HepG2 (cell line): ENCODE results near the gene PLEKHM2. TPM values are rescaled to one million over a fixed set of nuclear protein-coding genes. Genes with fewer than 3 reads are reported as not detected.
A peak's percentile ranks its signal among the peaks of the same experiment; 100 is the strongest.

Source experiments
- ATAC-seq: fragments of 200-7000 bp; cut with Tn5 transposase; 3 replicates; pipeline ENCODE4 v1.9.1; 2020; ENCODE audit warnings: mild to moderate bottlenecking, moderate library complexity
- BruUV-seq: library from RNA; stranded (reverse); fragments of 400-500 nt; replicated peaks from 2 replicates; lab custom pipeline; 2021; lab: Mats Ljungman, UMichigan
- CTCF ChIA-PET: fragments of 300-600 bp; formaldehyde crosslinking; extraction: SDS; loops from one replicate; lab custom pipeline; 2021; ENCODE audit warnings: low total read pairs, inconsistent platforms, low intra/inter-chr PET ratio; lab: Yijun Ruan, JAX
- POLR2A ChIA-PET: fragments of 350-600 bp; sonication (Branson Sonifier 250); formaldehyde crosslinking; loops from one replicate; lab custom pipeline; 2020; ENCODE audit warnings: antibody characterized with exemption, inconsistent platforms; lab: Yijun Ruan, JAX
- DNase-seq: peaks from one replicate; pipeline ENCODE4 v3.0.0-alpha.2; 2015; ENCODE audit warnings: low spot score
- FAIRE-seq: peaks from 3 replicates; lab custom pipeline; 2011; peaks lifted over from hg19 to GRCh38; lab: Jason Lieb, UNC
- H2AFZ ChIP-seq: one replicate; pipeline ENCODE4 v1.6.1; 2011; ENCODE audit warnings: low read length, inconsistent platforms
- H3K27ac ChIP-seq: fragments of 300-600 bp; 3 replicates; pipeline ENCODE4 v1.8.0; 2011; ENCODE audit warnings: mixed run types, mild to moderate bottlenecking, mixed read lengths, low read length, inconsistent platforms; ENCODE audit not compliant: insufficient read depth; ENCODE audit errors: extremely low read length
- H3K27me3 ChIP-seq, 2 experiments: fragments of 200-600 bp in 1 of 2; 2 replicates in 1 of 2; 3 replicates in 1 of 2; pipeline versions ENCODE4 v1.6.0 to v1.8.0; 2011; ENCODE audit warnings: low read length in 2 of 2, mild to moderate bottlenecking in 2 of 2, moderate library complexity in 2 of 2, inconsistent platforms in 1 of 2; ENCODE audit not compliant: insufficient read depth in 2 of 2, control insufficient read depth in 1 of 2
- H3K36me3 ChIP-seq, 2 experiments: fragments of 200-600 bp in 1 of 2; replicated peaks in 1 of 2; 2 replicates in 1 of 2; 3 replicates in 1 of 2; pipeline versions ENCODE4 v1.5.1 to v1.8.0; 2011; ENCODE audit warnings: low read length in 2 of 2, inconsistent platforms in 1 of 2; ENCODE audit not compliant: insufficient read depth in 2 of 2, control insufficient read depth in 1 of 2
- H3K4me1 ChIP-seq: 2 replicates; pipeline ENCODE4 v1.5.1; 2012; ENCODE audit warnings: low read length, inconsistent platforms; ENCODE audit not compliant: insufficient read depth
- H3K4me2 ChIP-seq: 2 replicates; pipeline ENCODE4 v1.6.0; 2011; ENCODE audit warnings: low read depth, low read length, inconsistent platforms
- H3K4me3 ChIP-seq, 3 experiments: fragments of 200-600 bp in 1 of 3; sonication (generic), shearing (Covaris generic) in 1 of 3; replicated peaks in 1 of 3; 2 replicates each; pipeline ENCODE4 v1.5.1; 2011 to 2016; ENCODE audit warnings: low read length in 3 of 3, inconsistent platforms in 2 of 3, low read depth in 2 of 3, mild to moderate bottlenecking in 2 of 3, control low read depth in 1 of 3, mixed read lengths in 1 of 3; ENCODE audit not compliant: insufficient read depth in 1 of 3
- H3K79me2 ChIP-seq: one replicate; pipeline ENCODE4 v1.6.1; 2011; ENCODE audit warnings: low read length, inconsistent platforms; ENCODE audit not compliant: insufficient read depth
- H3K9ac ChIP-seq: 2 replicates; pipeline ENCODE4 v1.6.0; 2011; ENCODE audit warnings: mild to moderate bottlenecking, low read depth, low read length, inconsistent platforms; ENCODE audit not compliant: insufficient read depth
- H3K9me3 ChIP-seq: 2 replicates; pipeline ENCODE4 v1.5.1; 2012; ENCODE audit warnings: mild to moderate bottlenecking, low read length
- H4K20me1 ChIP-seq: 2 replicates; pipeline ENCODE4 v1.6.0; 2011; ENCODE audit warnings: inconsistent platforms, mild to moderate bottlenecking, low read length, moderate library complexity; ENCODE audit not compliant: insufficient read depth
- AGO2 ChIP-seq: fragments of 200-400 bp; formaldehyde crosslinking; optimal IDR thresholded peaks from 2 replicates; pipeline ENCODE3; 2017; ENCODE audit warnings: mild to moderate bottlenecking, low read depth, low read length, moderate library complexity
- ATRX ChIP-seq: sonication (generic); formaldehyde crosslinking; IDR thresholded peaks from 2 replicates; pipeline ENCODE4 v1.4.0; 2020; ENCODE audit warnings: missing genetic modification reagents, borderline replicate concordance
- HNRNPL ChIP-seq: fragments of 200-400 bp; formaldehyde crosslinking; IDR thresholded peaks from 2 replicates; pipeline ENCODE4 v1.6.1; 2017; ENCODE audit warnings: mild to moderate bottlenecking, low read depth, low read length
- HNRNPLL ChIP-seq: fragments of 200-400 bp; formaldehyde crosslinking; IDR thresholded peaks from 2 replicates; pipeline ENCODE4 v1.6.1; 2017; ENCODE audit warnings: mild to moderate bottlenecking, low read depth, low read length; ENCODE audit not compliant: poor library complexity, severe bottlenecking
- NFKB2 ChIP-seq: sonication (generic); formaldehyde crosslinking; IDR thresholded peaks from 2 replicates; pipeline ENCODE4 v1.4.0; 2020; ENCODE audit warnings: missing genetic modification reagents, borderline replicate concordance
- SRSF4 ChIP-seq: fragments of 200-400 bp; formaldehyde crosslinking; IDR thresholded peaks from one replicate; pipeline ENCODE4 v1.6.1; 2018; ENCODE audit warnings: mild to moderate bottlenecking, low read depth, low read length, moderate library complexity; ENCODE audit not compliant: poor library complexity, severe bottlenecking
- TFAP4 ChIP-seq: sonication (generic); IDR thresholded peaks from 2 replicates; pipeline ENCODE4 v1.6.1; 2016; ENCODE audit warnings: low read depth, borderline replicate concordance
- THAP8 ChIP-seq: sonication (generic); formaldehyde crosslinking; IDR thresholded peaks from 2 replicates; pipeline ENCODE4 v1.5.1; 2020; ENCODE audit warnings: missing genetic modification reagents, mild to moderate bottlenecking, borderline replicate concordance
- UBTF ChIP-seq: sonication (generic); formaldehyde crosslinking; IDR thresholded peaks from 2 replicates; pipeline ENCODE4 v1.4.0; 2020; ENCODE audit warnings: mild to moderate bottlenecking, missing genetic modification reagents
- YEATS2 ChIP-seq: sonication (generic); formaldehyde crosslinking; IDR thresholded peaks from 2 replicates; pipeline ENCODE4 v1.4.0; 2020; ENCODE audit warnings: missing genetic modification reagents, borderline replicate concordance
- ZNF326 ChIP-seq: sonication (generic); formaldehyde crosslinking; IDR thresholded peaks from 2 replicates; pipeline ENCODE4 v1.4.0; 2020; ENCODE audit warnings: missing genetic modification reagents, borderline replicate concordance
- ZNF446 ChIP-seq: sonication (generic); formaldehyde crosslinking; IDR thresholded peaks from 2 replicates; pipeline ENCODE4 v1.5.0; 2020; ENCODE audit warnings: mild to moderate bottlenecking, missing genetic modification reagents
- ZNF563 ChIP-seq: sonication (generic); formaldehyde crosslinking; IDR thresholded peaks from 2 replicates; pipeline ENCODE4 v1.8.0; 2022; ENCODE audit warnings: mild to moderate bottlenecking, moderate library complexity, missing genetic modification reagents
- WGBS: methylation state at CpG from one replicate; pipeline ENCODE4 v1.1.6; 2017; ENCODE audit warnings: low lambda C conversion rate; 5-methylcytosine and 5-hydroxymethylcytosine counted together
- in situ Hi-C: cut with HindIII; loops from 2 replicates; pipeline ENCODE4 v1.10.0; 2017; ENCODE audit warnings: low pct_unique_long_range_greater_than_20kb; ENCODE audit not compliant: extremely low pct_ligation_motif_present
- intact Hi-C: fragments of 100-400 bp; cut with micrococcal nuclease; formaldehyde crosslinking; loops from one replicate; pipeline ENCODE4 v1.10.0; 2022; ENCODE audit not compliant: unreplicated experiment
- polyA plus RNA-seq, 8 experiments: library from polyadenylated mRNA; depleted of rRNA in 3 of 8; stranded (reverse) in 7 of 8; unstranded in 1 of 8; fragments of >200 nt; fragmentation: Illumina TruSeq in 4 of 8; extraction: Trizol in 4 of 8; gene quantifications; 2 replicates each; pipeline versions ENCODE4 v1.2.1 to v1.2.3, GENCODE V29; 2011 to 2016; ENCODE audit warnings: low read depth in 4 of 8, missing spikeins in 1 of 8, mixed read lengths in 1 of 8; ENCODE audit not compliant: insufficient read depth in 1 of 8
- total RNA-seq, 5 experiments: library from RNA; depleted of rRNA; stranded (reverse); fragments of >200 nt; fragmentation: Illumina TruSeq; extraction: Trizol; gene quantifications; 2 replicates each; pipeline ENCODE4 v1.2.3, GENCODE V29; 2016; ENCODE audit warnings: low read depth in 1 of 5
- TF ChIP-seq, protein P1 (sequence below): sonication (generic); formaldehyde crosslinking; IDR thresholded peaks from 2 replicates; pipeline ENCODE4 v1.4.0; 2020; ENCODE audit warnings: missing genetic modification reagents
- TF ChIP-seq, protein P2 (sequence below): IDR thresholded peaks from 2 replicates; pipeline ENCODE4 v1.6.1; 2012; ENCODE audit warnings: inconsistent platforms
- TF ChIP-seq, protein P3 (sequence below): sonication (generic); formaldehyde crosslinking; IDR thresholded peaks from 2 replicates; pipeline ENCODE4 v1.5.0; 2020; ENCODE audit warnings: missing genetic modification reagents, mild to moderate bottlenecking, borderline replicate concordance

The PLEKHM2 gene
- total and polyA plus RNA-seq, 2 of the 13 experiments (the other 11 are each of a cell fraction or from before 2014, with no cell fraction given), result 16.5 to 27.3 TPM

DNA sequence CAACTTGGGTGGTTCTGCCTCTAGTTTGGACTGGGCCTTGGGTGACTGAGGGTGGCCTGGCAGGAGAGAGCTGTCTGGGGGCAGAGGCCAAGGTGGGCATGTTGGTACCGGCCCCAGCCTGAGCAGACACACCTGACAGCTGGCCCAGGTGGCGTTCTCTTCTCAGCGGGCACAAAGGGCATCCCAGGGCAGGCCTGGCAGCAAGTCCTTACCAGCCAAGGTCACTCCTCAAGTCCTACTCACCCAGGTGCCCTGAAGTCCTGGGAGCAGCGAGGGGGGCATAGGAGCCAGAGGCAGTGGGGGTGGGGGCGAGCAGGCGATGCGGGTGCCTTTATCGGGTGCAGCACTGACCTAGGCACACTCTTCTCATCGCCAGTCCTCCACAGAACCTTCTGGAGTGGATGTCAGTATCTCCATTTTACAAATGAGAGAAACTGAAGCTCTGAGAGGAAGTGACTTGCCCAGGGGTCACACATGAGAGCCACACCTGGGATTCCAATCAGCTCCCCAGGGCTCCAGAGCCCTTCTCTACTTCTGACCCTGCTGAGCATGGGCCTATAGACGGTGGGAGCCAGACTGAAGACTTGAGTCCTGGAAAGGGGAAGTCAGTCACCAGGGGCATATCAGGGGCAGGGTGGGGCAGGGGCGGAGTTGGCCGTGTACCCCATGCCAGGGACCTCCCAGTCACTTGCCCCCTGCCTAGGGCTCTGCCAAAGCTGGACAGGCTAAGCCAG is 51.4 kb downstream of the PLEKHM2 start:
- BruUV-seq, result no TSS peak
- Histone ChIP-seq H3K36me3 (peaks cover 4 to 6% of the 10 kb centered on the region in 2 experiments; a peak in 4 of 5 replicates), H3K27me3 (no peaks in the 10 kb centered on the region), H3K4me3 (peak overlapping the region in 1 of 3 experiments; percentile 53; a peak in 2 of 6 replicates), H3K4me2 (peak overlapping the region; percentile 73), H3K9me3 (no peaks in the 10 kb centered on the region), H3K27ac (no peak overlapping the region), H2AFZ (no peak overlapping the region), H4K20me1 (no peaks in the 10 kb centered on the region), H3K9ac (peak overlapping the region; percentile 28; the same call in 1 of the 2 replicates), H3K4me1 (peaks cover 55% of the 10 kb centered on the region), H3K79me2 (no peaks in the 10 kb centered on the region)
- in situ Hi-C loops (no loop called here), intact Hi-C loops (loop anchor here (5.0 kb wide), 1 partner anchor 138 kb away; no protein-coding TSS in a partner anchor)
- no peak for DNase-seq
- ChIA-PET POLR2A (interaction anchor here (1.0 to 1.4 kb wide), 3 partner anchors 12 to 152 kb away, joined by 3 to 4 read pairs (median 3); no protein-coding TSS in a partner anchor), CTCF (no interaction called here)
- WGBS, result 89% methylated on average over 9 of the region's 12 CpGs
- peak; percentile 2; the same call in 2 of the 3 replicates for ATAC-seq
- no peak for FAIRE-seq
- TF ChIP-seq TFAP4 (no peak), HNRNPLL (peak; percentile 1), AGO2 (peak; percentile 75), ATRX (CRISPR knock-in tag) (no peak), ZNF326 (CRISPR knock-in tag) (no peak), THAP8 (no peak), NFKB2 (CRISPR knock-in tag) (no peak), HNRNPL (peak; percentile 64; the same call in 1 of the 2 replicates), YEATS2 (no peak), ZNF446 (CRISPR knock-in tag) (no peak), UBTF (CRISPR knock-in tag) (no peak), ZNF563 (no peak), SRSF4 (no peak)
- TF ChIP-seq, protein P1, sequence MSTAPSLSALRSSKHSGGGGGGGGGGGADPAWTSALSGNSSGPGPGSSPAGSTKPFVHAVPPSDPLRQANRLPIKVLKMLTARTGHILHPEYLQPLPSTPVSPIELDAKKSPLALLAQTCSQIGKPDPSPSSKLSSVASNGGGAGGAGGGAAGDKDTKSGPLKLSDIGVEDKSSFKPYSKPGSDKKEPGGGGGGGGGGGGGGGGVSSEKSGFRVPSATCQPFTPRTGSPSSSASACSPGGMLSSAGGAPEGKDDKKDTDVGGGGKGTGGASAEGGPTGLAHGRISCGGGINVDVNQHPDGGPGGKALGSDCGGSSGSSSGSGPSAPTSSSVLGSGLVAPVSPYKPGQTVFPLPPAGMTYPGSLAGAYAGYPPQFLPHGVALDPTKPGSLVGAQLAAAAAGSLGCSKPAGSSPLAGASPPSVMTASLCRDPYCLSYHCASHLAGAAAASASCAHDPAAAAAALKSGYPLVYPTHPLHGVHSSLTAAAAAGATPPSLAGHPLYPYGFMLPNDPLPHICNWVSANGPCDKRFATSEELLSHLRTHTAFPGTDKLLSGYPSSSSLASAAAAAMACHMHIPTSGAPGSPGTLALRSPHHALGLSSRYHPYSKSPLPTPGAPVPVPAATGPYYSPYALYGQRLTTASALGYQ (CRISPR knock-in tag), result no peak
- TF ChIP-seq, protein P2, sequence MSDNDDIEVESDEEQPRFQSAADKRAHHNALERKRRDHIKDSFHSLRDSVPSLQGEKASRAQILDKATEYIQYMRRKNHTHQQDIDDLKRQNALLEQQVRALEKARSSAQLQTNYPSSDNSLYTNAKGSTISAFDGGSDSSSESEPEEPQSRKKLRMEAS, result 0 out of 2 replicates have a peak, but pooled peaks have one; percentile 17
- TF ChIP-seq, protein P3, sequence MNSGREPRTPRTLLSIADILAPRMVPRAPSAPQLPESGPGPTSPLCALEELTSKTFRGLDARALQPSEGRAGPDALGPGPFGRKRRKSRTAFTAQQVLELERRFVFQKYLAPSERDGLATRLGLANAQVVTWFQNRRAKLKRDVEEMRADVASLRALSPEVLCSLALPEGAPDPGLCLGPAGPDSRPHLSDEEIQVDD, result no peak
